Measurements from ENCODE around the gene ATP8B4. TPM values are rescaled to one million over a fixed set of nuclear protein-coding genes. Genes with fewer than 3 reads are reported as not detected.

Gene ATP8B4
- total RNA-seq, 6 experiments from 2014 or later, result 4.5 to 10.1 (median 6.7) TPM

GRCh38 chr15:50012790-50013189 lies 106.2 kb downstream of the ATP8B4 start:
- DNase-seq (no peak), ATAC-seq (no peak)
- H3K36me3 ChIP-seq, result no peaks in the 10 kb centered on the region
- TF ChIP-seq CTCF (IDR thresholded peaks at IDR 0.05) (no peak), POLR2A (IDR thresholded peaks at IDR 0.05) (no peak)
- H3K4me1 ChIP-seq, result peaks cover 0 to 12% (median 0%) of the 10 kb centered on the region in 4 donors
- no peaks in the 10 kb centered on the region for H3K9me3 ChIP-seq
- no peaks in the 10 kb centered on the region for H3K27me3 ChIP-seq
- no peak overlapping the region for H3K4me3 ChIP-seq
- H3K27ac ChIP-seq, result no peak overlapping the region
- intact Hi-C loops (cut with DNase I), result no loop called here

GRCh38 chr15:50009634-50010033 lies 109.4 kb downstream of the ATP8B4 start:
- Histone ChIP-seq H3K4me3 (no peak overlapping the region), H3K4me1 (peaks cover 0 to 8% (median 0%) of the 10 kb centered on the region in 4 donors), H3K27me3 (no peaks in the 10 kb centered on the region), H3K9me3 (no peaks in the 10 kb centered on the region), H3K36me3 (no peaks in the 10 kb centered on the region), H3K27ac (no peak overlapping the region)
- 22% methylated on average over 2 of the region's 2 CpGs for WGBS (ENCODE audit: insufficient coverage, low coverage, low lambda C conversion rate, missing lambda C conversion rate)
- ATAC-seq (peak; percentile 76 to 93 (median 82)), DNase-seq (peak in 1 of 3 donors; percentile 49)
- intact Hi-C loops (cut with DNase I), result no loop called here
- TF ChIP-seq POLR2A (IDR thresholded peaks at IDR 0.05), result no peak
- no peak for TF ChIP-seq CTCF (IDR thresholded peaks at IDR 0.05)

- no peak overlapping the region for H3K4me3 ChIP-seq
- intact Hi-C loops (cut with DNase I), result no loop called here
- ATAC-seq (peak; percentile 100), DNase-seq (peak; percentile 79 to 84 (median 80))
- TF ChIP-seq CTCF (IDR thresholded peaks at IDR 0.05) (peak; percentile 63 to 80 (median 68)), POLR2A (IDR thresholded peaks at IDR 0.05) (no peak)
- WGBS (ENCODE audit: insufficient coverage, low coverage, low lambda C conversion rate, missing lambda C conversion rate), result 54% methylated on average over 11 of the region's 13 CpGs
- H3K36me3 ChIP-seq, result no peaks in the 10 kb centered on the region
- no peaks in the 10 kb centered on the region for H3K9me3 ChIP-seq
- no peaks in the 10 kb centered on the region for H3K4me1 ChIP-seq
- H3K27me3 ChIP-seq, result no peaks in the 10 kb centered on the region
- H3K27ac ChIP-seq, result no peak overlapping the region
Observed at GRCh38 chr15:50003786-50004334, 115.2 kb downstream of the ATP8B4 start.

GRCh38 chr15:49991587-49991986 lies 127.4 kb downstream of the ATP8B4 start:
- ATAC-seq, result no peak
- Histone ChIP-seq H3K36me3 (no peaks in the 10 kb centered on the region), H3K9me3 (no peaks in the 10 kb centered on the region), H3K4me3 (no peak overlapping the region), H3K4me1 (no peaks in the 10 kb centered on the region), H3K27ac (no peak overlapping the region), H3K27me3 (no peaks in the 10 kb centered on the region)
- intact Hi-C loops (cut with DNase I), result no loop called here
- no peak for DNase-seq
- TF ChIP-seq CTCF (IDR thresholded peaks at IDR 0.05) (no peak), POLR2A (IDR thresholded peaks at IDR 0.05) (no peak)
- WGBS (ENCODE audit: insufficient coverage, low coverage, low lambda C conversion rate, missing lambda C conversion rate), result 78% methylated on average over 2 of the region's 2 CpGs

Measured in right lobe of liver (tissue), 6 donors.